ENCODE results near the gene GAS6. TPM values are rescaled to one million over a fixed set of nuclear protein-coding genes. Genes with fewer than 3 reads are reported as not detected.

Gene GAS6
- total and polyA plus RNA-seq, 7 experiments from 2014 or later = 0.38 to 5.5 (median 3.0) TPM; not detected in 1

DNA sequence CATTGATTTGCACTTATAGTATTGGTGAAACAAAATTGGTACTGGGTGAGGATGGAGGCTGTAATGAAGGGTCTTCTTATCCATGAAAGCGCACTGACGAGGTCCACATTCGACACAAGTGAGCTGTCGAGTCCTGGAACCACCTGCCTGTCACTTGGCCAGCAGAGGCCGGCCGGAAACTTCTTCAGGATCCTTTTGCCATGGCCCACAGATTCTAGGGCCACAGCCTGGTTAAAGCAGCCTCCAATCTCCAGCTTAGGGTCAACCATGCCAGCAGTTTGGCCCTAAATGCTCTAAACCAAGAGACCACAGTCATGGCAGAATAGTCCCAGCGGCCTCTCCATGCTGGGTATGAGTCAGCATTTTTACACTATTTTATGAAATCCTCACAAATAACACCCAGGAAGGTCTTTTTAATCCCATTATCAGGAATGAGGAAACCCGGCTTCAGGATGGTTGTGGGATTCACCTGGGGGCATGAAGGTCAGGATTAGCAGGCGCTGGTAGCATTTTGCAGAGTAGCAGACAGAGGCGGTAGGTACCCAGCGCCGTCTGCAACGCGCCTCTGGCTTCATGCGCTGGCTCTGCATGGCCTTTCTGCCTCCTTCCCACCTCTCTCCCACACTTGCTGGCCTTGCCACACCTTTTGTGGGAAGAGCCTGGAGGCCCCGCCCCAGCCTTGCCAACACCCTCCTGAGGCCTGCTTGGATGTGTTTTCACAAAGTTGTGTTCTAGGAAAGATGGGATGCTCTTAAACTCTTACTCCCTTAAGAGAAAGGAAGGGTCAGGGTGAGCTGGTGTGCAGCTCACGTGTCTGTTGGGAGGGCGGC lies 15.2 kb downstream of the GAS6 start:
- no peak overlapping the region for H3K27ac ChIP-seq (ENCODE audit: low read depth, low read length)
- intact Hi-C loops (cut with micrococcal nuclease) = no loop called here
- H3K4me1 Mint-ChIP-seq = peaks cover 11 to 43% (median 29%) of the 10 kb centered on the region in 7 donors
- no peak overlapping the region for H3K4me3 Mint-ChIP-seq
- H3K9me3 Mint-ChIP-seq = peaks cover 0 to 3% (median 0%) of the 10 kb centered on the region in 11 donors
- H3K4me3 ChIP-seq (ENCODE audit: low read length) = no peak overlapping the region
- H3K9me3 ChIP-seq (ENCODE audit: control insufficient read depth in 2 of 3, low read length in 3 of 3) = no peaks in the 10 kb centered on the region
- peaks cover 0 to 14% (median 2%) of the 10 kb centered on the region in 5 donors for H3K27me3 Mint-ChIP-seq
- peak overlapping the region in 2 of 9 donors; percentile 26 to 53 for H3K27ac Mint-ChIP-seq
- H3K4me1 ChIP-seq (ENCODE audit: control insufficient read depth in 2 of 2, insufficient read depth in 2 of 2, low read length in 2 of 2) = peaks cover 28 to 33% of the 10 kb centered on the region in 2 donors
- ChIA-PET CTCF (no interaction called here), POLR2A (interaction anchor here (0.7 kb wide), 1 partner anchor 13 kb away, joined by 4 read pairs; no protein-coding TSS in a partner anchor)
- ATAC-seq = no peak
- no peaks in the 10 kb centered on the region for H3K36me3 ChIP-seq (ENCODE audit: control insufficient read depth in 2 of 3, insufficient read depth in 3 of 3, low read length in 3 of 3)
- peaks cover 0 to 3% (median 0%) of the 10 kb centered on the region in 5 donors for H3K36me3 Mint-ChIP-seq
- DNase-seq = peak in 1 of 9 donors; percentile 8
- no peaks in the 10 kb centered on the region for H3K27me3 ChIP-seq (ENCODE audit: control insufficient read depth in 2 of 2, insufficient read depth in 2 of 2, low read length in 2 of 2)

DNA sequence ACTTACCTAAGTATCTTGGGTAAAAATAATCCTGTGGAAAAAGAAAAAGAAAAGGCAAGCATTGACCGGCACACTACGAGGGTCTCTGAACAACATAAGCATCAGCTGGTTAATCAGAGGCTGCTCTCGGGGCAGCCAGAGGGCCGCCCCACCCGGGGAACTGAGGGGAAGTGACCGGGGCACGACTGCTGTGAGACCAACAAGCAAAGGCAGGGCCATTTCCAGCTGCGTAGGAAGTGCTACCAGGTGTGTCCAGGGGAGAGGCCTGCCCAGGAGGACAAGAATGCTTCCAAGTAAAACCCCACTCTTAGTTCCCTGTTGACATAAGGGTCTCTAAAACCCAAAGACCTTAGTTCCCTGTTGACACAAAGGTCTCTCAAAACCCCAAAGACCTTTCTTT lies 15.9 kb downstream of the GAS6 start:
- peaks cover 11 to 41% (median 29%) of the 10 kb centered on the region in 7 donors for H3K4me1 Mint-ChIP-seq
- intact Hi-C loops (cut with micrococcal nuclease) = no loop called here
- H3K4me3 ChIP-seq (ENCODE audit: low read length) = no peak overlapping the region
- POLR2A ChIA-PET = no interaction called here
- H3K36me3 Mint-ChIP-seq = peaks cover 0 to 3% (median 0%) of the 10 kb centered on the region in 5 donors
- peaks cover 0 to 3% (median 0%) of the 10 kb centered on the region in 11 donors for H3K9me3 Mint-ChIP-seq
- H3K27me3 Mint-ChIP-seq = peaks cover 0 to 8% (median 0%) of the 10 kb centered on the region in 5 donors
- H3K27me3 ChIP-seq (ENCODE audit: control insufficient read depth in 2 of 2, insufficient read depth in 2 of 2, low read length in 2 of 2) = no peaks in the 10 kb centered on the region
- CTCF ChIA-PET = interaction anchor here (0.5 kb wide), 1 partner anchor 186 kb away, joined by 3 read pairs; no protein-coding TSS in a partner anchor
- no peaks in the 10 kb centered on the region for H3K9me3 ChIP-seq (ENCODE audit: control insufficient read depth in 2 of 3, low read length in 3 of 3)
- no peak for ATAC-seq
- H3K36me3 ChIP-seq (ENCODE audit: control insufficient read depth in 2 of 3, insufficient read depth in 3 of 3, low read length in 3 of 3) = no peaks in the 10 kb centered on the region
- peaks cover 28 to 33% of the 10 kb centered on the region in 2 donors for H3K4me1 ChIP-seq (ENCODE audit: control insufficient read depth in 2 of 2, insufficient read depth in 2 of 2, low read length in 2 of 2)
- no peak overlapping the region for H3K27ac Mint-ChIP-seq
- no peak for DNase-seq
- H3K4me3 Mint-ChIP-seq = no peak overlapping the region
- no peak overlapping the region for H3K27ac ChIP-seq (ENCODE audit: low read depth, low read length)

DNA sequence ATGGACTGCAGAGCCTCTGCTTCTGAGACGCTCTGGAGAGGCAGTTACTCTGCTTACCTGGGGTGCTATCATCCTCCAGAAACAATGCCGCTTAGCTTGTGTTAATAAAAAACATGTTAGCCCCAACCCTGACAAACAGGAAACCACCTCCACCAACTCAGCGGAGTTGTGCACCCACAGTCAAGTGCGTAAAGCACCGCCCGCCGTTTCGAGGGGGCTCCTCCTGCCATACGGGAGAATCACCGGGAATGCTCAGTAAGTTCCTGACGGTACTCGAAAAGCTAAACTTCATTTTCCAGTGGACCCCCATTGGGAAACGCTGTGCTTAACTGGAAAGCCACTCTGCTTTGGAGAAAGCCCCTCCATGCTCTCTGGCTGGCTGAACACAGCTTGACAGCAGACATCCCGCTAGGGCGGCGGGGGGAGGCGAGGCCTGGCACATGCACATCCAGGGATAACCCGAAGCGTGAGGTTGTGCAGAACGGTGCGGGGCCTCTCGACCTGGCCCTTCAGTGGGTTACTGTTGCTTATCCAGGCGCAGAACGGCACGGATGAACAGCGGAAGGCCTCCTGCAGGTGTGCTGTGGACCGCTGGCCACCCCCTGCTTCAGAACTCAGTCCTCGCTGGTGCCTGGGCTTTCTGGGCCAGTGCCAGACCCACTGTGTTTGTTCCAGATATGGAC lies 17.1 kb downstream of the GAS6 start:
- Mint-ChIP-seq H3K4me1 (peaks cover 15 to 53% (median 33%) of the 10 kb centered on the region in 7 donors), H3K4me3 (peak overlapping the region; percentile 25 to 81 (median 70)), H3K9me3 (peaks cover 0 to 4% (median 0%) of the 10 kb centered on the region in 11 donors), H3K27ac (peak overlapping the region in 5 of 9 donors; percentile 7 to 56 (median 19)), H3K36me3 (peaks cover 0 to 6% (median 0%) of the 10 kb centered on the region in 5 donors), H3K27me3 (peaks cover 0 to 8% (median 0%) of the 10 kb centered on the region in 5 donors)
- Histone ChIP-seq H3K4me3 (ENCODE audit: low read length) (peak overlapping the region; percentile 39), H3K4me1 (ENCODE audit: control insufficient read depth in 2 of 2, insufficient read depth in 2 of 2, low read length in 2 of 2) (peaks cover 33 to 34% of the 10 kb centered on the region in 2 donors), H3K9me3 (ENCODE audit: control insufficient read depth in 2 of 3, low read length in 3 of 3) (no peaks in the 10 kb centered on the region), H3K27ac (ENCODE audit: low read depth, low read length) (no peak overlapping the region), H3K27me3 (ENCODE audit: control insufficient read depth in 2 of 2, insufficient read depth in 2 of 2, low read length in 2 of 2) (no peaks in the 10 kb centered on the region), H3K36me3 (ENCODE audit: control insufficient read depth in 2 of 3, insufficient read depth in 3 of 3, low read length in 3 of 3) (no peaks in the 10 kb centered on the region)
- ChIA-PET CTCF (interaction anchor here (0.9 kb wide), 1 partner anchor 9 kb away, joined by 3 read pairs; no protein-coding TSS in a partner anchor), POLR2A (no interaction called here)
- peak; percentile 55 for ATAC-seq
- DNase-seq = peak in 6 of 9 donors; percentile 23 to 61 (median 36)
- intact Hi-C loops (cut with micrococcal nuclease) = no loop called here

DNA sequence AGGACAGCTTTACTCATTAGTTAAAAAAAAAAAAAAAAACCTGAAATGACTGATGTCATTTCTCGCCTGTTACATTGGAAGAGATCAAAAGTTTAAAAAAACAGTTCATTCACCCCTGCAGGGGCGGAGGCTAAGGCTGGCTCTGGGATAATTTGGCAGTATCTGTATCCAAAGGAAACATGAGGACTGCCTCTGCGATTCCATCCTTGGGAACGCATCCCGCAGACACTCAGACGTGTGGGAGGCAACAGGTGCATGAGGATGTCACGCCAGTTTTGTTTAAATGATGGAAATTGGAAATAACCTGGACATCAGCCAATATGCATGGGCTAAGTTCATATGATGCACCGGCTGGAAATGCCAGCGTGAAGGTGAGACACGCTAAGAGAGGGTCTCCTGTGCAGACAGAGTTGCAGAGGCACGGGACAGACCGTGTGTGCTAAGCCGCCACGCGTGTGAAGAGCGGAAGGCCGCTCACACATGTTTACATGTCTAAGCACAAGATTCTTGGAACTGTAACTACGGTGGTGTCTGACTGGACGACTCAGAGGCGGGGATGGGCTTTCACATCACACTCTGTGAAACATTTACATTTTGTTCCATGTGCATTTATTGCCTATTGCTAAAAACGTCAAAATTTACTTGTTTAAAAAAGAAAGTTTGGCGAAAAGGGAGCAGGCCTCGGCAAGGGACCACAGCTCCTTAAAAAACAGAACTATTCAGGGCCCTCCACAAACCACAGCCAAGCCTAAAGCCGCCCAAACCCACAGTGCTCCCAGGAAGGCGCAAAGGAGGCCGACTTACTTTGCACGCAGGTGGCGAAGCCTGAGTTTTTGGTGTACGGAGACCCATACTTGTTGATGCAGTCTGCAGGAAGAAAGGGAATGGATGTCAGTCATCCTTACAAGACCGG lies 17.9 kb downstream of the GAS6 start:
- Histone ChIP-seq H3K27ac (ENCODE audit: low read depth, low read length) (no peak overlapping the region), H3K4me1 (ENCODE audit: control insufficient read depth in 2 of 2, insufficient read depth in 2 of 2, low read length in 2 of 2) (peaks cover 33 to 40% of the 10 kb centered on the region in 2 donors), H3K4me3 (ENCODE audit: low read length) (peak overlapping the region; percentile 39), H3K36me3 (ENCODE audit: control insufficient read depth in 2 of 3, insufficient read depth in 3 of 3, low read length in 3 of 3) (no peaks in the 10 kb centered on the region), H3K9me3 (ENCODE audit: control insufficient read depth in 2 of 3, low read length in 3 of 3) (no peaks in the 10 kb centered on the region), H3K27me3 (ENCODE audit: control insufficient read depth in 2 of 2, insufficient read depth in 2 of 2, low read length in 2 of 2) (no peaks in the 10 kb centered on the region)
- Mint-ChIP-seq H3K4me1 (peaks cover 18 to 61% (median 38%) of the 10 kb centered on the region in 7 donors), H3K9me3 (peaks cover 0 to 6% (median 0%) of the 10 kb centered on the region in 11 donors), H3K27ac (peak overlapping the region in 5 of 9 donors; percentile 8 to 56 (median 46)), H3K27me3 (peaks cover 0 to 8% (median 3%) of the 10 kb centered on the region in 5 donors), H3K4me3 (peak overlapping the region; percentile 47 to 81 (median 70)), H3K36me3 (peaks cover 0 to 9% (median 0%) of the 10 kb centered on the region in 5 donors)
- no peak for DNase-seq
- POLR2A ChIA-PET = no interaction called here
- CTCF ChIA-PET = interaction anchor here (0.9 kb wide), 1 partner anchor 9 kb away, joined by 3 read pairs; no protein-coding TSS in a partner anchor
- ATAC-seq = no peak
- intact Hi-C loops (cut with micrococcal nuclease) = no loop called here

DNA sequence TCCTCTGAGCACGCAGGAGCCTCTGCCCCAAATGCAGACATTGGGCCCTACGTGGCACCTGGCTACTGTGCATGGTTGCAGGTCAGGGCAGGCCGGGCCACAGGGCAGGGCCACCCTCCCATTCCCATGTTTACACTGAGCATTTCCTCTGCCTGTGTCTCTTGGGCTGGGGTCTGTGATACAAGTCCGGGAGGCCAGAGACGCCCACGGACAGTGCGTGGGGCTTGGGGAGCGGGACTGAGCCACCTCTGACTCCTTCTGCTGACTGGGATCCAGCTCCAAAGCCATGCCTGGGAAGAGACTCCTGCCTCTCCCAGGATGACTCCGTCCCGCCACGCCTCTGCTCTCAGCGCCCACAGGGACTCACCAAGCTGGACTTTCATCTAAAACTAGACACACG lies 18.8 kb downstream of the GAS6 start:
- H3K4me1 Mint-ChIP-seq = peaks cover 18 to 61% (median 38%) of the 10 kb centered on the region in 7 donors
- DNase-seq (no peak), ATAC-seq (no peak)
- peaks cover 0 to 9% (median 0%) of the 10 kb centered on the region in 5 donors for H3K36me3 Mint-ChIP-seq
- POLR2A ChIA-PET = no interaction called here
- intact Hi-C loops (cut with micrococcal nuclease) = no loop called here
- H3K4me3 Mint-ChIP-seq = peak overlapping the region in 6 of 10 donors; percentile 12 to 70 (median 54)
- no peaks in the 10 kb centered on the region for H3K27me3 ChIP-seq (ENCODE audit: control insufficient read depth in 2 of 2, insufficient read depth in 2 of 2, low read length in 2 of 2)
- H3K4me3 ChIP-seq (ENCODE audit: low read length) = no peak overlapping the region
- no peak overlapping the region for H3K27ac ChIP-seq (ENCODE audit: low read depth, low read length)
- no peaks in the 10 kb centered on the region for H3K36me3 ChIP-seq (ENCODE audit: control insufficient read depth in 2 of 3, insufficient read depth in 3 of 3, low read length in 3 of 3)
- peaks cover 33 to 49% of the 10 kb centered on the region in 2 donors for H3K4me1 ChIP-seq (ENCODE audit: control insufficient read depth in 2 of 2, insufficient read depth in 2 of 2, low read length in 2 of 2)
- H3K27ac Mint-ChIP-seq = no peak overlapping the region
- CTCF ChIA-PET = no interaction called here
- peaks cover 0 to 6% (median 0%) of the 10 kb centered on the region in 11 donors for H3K9me3 Mint-ChIP-seq
- H3K27me3 Mint-ChIP-seq = peaks cover 0 to 8% (median 3%) of the 10 kb centered on the region in 5 donors
- no peaks in the 10 kb centered on the region for H3K9me3 ChIP-seq (ENCODE audit: control insufficient read depth in 2 of 3, low read length in 3 of 3)

Data from naive thymus-derived CD4-positive, alpha-beta T cell (primary cell).